ENCODE data around the gene HEYL. TPM values are rescaled to one million over a fixed set of nuclear protein-coding genes. Genes with fewer than 3 reads are reported as not detected.

HEYL gene
- total RNA-seq (10 to 100 TPM in 5 of 7 donors, 1 to 10 TPM in 2; 1.8 to 27.2 (median 11.3) TPM), polyA plus RNA-seq (10 to 100 TPM in 1 of 2 donors, 1 to 10 TPM in 1; 9.0 to 20.1 TPM)
- long read RNA-seq, donor 1, partial matches to known transcripts = 2 of 23 reads
- long read RNA-seq, donor 1, other reads (novel, unspliced or antisense) = 19 of 23 reads
- long read RNA-seq, donor 2, partial matches to known transcripts = 0 of 3 reads
- long read RNA-seq, donor 2, other reads (novel, unspliced or antisense) = 0 of 3 reads
- long read RNA-seq, donor 3, transcript HEYL-201 (5 exons, 3,661 nt) = major isoform, 12 of 62 reads
- long read RNA-seq, donor 3, partial matches to known transcripts = 7 of 62 reads
- long read RNA-seq, donor 3, other reads (novel, unspliced or antisense) = 43 of 62 reads

- peak in 1 of 3 donors; percentile 35 for TF ChIP-seq CTCF (IDR thresholded peaks at IDR 0.05)
- TF ChIP-seq POLR2A (IDR thresholded peaks at IDR 0.05) = no peak
- no peak within 1 kb of the TSS for H3K27ac ChIP-seq
- intact Hi-C loops (cut with DNase I) = no loop called here
- peak in 4 of 5 donors; percentile 42 to 81 (median 65) for DNase-seq
- H3K27me3 ChIP-seq = no peaks in the 10 kb centered on the region
- peaks cover 3% of the 10 kb centered on the region for H3K4me1 ChIP-seq (ENCODE audit: insufficient read depth)
- H3K9me3 ChIP-seq = no peaks in the 10 kb centered on the region
- H3K36me3 ChIP-seq = no peaks in the 10 kb centered on the region
- H3K4me3 ChIP-seq = peak within 1 kb of the TSS; percentile 41
- WGBS, 3 donors = 8 to 11% (median 8%) methylated on average over 60 to 88 of the region's 88 CpGs
These were observed at the start of gene HEYL for GRCh38 chr1:39639305-39640130. TSS of gene HEYL (minus strand) at chr1:39639643. CDS start at chr1:39639625, 18 bp downstream.

GRCh38 chr1:39689214-39689613 is 49.8 kb upstream of the HEYL start:
- H3K4me1 ChIP-seq (ENCODE audit: insufficient read depth) = peaks cover 6% of the 10 kb centered on the region
- no peak overlapping the region for H3K27ac ChIP-seq
- intact Hi-C loops (cut with DNase I) = loop anchor here in 1 of 4 donors (10.0 kb wide), 1 partner anchor 1416 kb away; no protein-coding TSS in a partner anchor
- H3K9me3 ChIP-seq = no peaks in the 10 kb centered on the region
- H3K27me3 ChIP-seq = no peaks in the 10 kb centered on the region
- TF ChIP-seq POLR2A (IDR thresholded peaks at IDR 0.05) (no peak), CTCF (IDR thresholded peaks at IDR 0.05) (no peak), EP300 (IDR thresholded peaks at IDR 0.05) (no peak)
- no peaks in the 10 kb centered on the region for H3K36me3 ChIP-seq
- WGBS, 3 donors = 72 to 85% (median 83%) methylated on average over 2 of the region's 2 CpGs
- no peak overlapping the region for H3K4me3 ChIP-seq
- no peak for DNase-seq

GRCh38 chr1:39688706-39689105 is 49.3 kb upstream of the HEYL start:
- H3K27me3 ChIP-seq = no peaks in the 10 kb centered on the region
- intact Hi-C loops (cut with DNase I) = loop anchor here in 1 of 4 donors (10.0 kb wide), 1 partner anchor 1416 kb away; no protein-coding TSS in a partner anchor

More at GRCh38 chr1:39688706-39689105, 49.3 kb upstream of the HEYL start:
- Histone ChIP-seq H3K36me3 (no peaks in the 10 kb centered on the region), H3K4me1 (ENCODE audit: insufficient read depth) (peaks cover 7% of the 10 kb centered on the region), H3K9me3 (no peaks in the 10 kb centered on the region), H3K4me3 (no peak overlapping the region), H3K27ac (no peak overlapping the region)
- no peak for DNase-seq
- TF ChIP-seq EP300 (IDR thresholded peaks at IDR 0.05) (no peak), CTCF (IDR thresholded peaks at IDR 0.05) (no peak), POLR2A (IDR thresholded peaks at IDR 0.05) (no peak)
- WGBS, 3 donors = 80 to 84% (median 81%) methylated on average over 3 of the region's 3 CpGs
